ENCODE results near the gene SIK3. TPM values are rescaled to one million over a fixed set of nuclear protein-coding genes. Genes with fewer than 3 reads are reported as not detected.
A peak's percentile ranks its signal among the peaks of the same experiment; 100 is the strongest.

The SIK3 gene
- total RNA-seq, 1 donor = 107 TPM

- no peak for DNase-seq (ENCODE audit: low read depth in 2 of 3, low spot score in 2 of 3)
Observed at GRCh38 chr11:117016747-117017146, 81.5 kb downstream of the SIK3 start.

GRCh38 chr11:117016246-117016645, 82.0 kb downstream of the SIK3 start:
- no peak for DNase-seq (ENCODE audit: low read depth in 2 of 3, low spot score in 2 of 3)

- no peak for DNase-seq (ENCODE audit: low read depth in 2 of 3, low spot score in 2 of 3)
Observed at GRCh38 chr11:117011541-117011898, 86.7 kb downstream of the SIK3 start.

GRCh38 chr11:117010808-117011540, 87.3 kb downstream of the SIK3 start:
- DNase-seq (ENCODE audit: low read depth in 2 of 3, low spot score in 2 of 3) = no peak

- DNase-seq (ENCODE audit: low read depth in 2 of 3, low spot score in 2 of 3) = no peak
Observed at GRCh38 chr11:117009905-117010605, 88.2 kb downstream of the SIK3 start.

GRCh38 chr11:117005758-117006157, 92.5 kb downstream of the SIK3 start:
- DNase-seq (ENCODE audit: low read depth in 2 of 3, low spot score in 2 of 3) = no peak

- DNase-seq (ENCODE audit: low read depth in 2 of 3, low spot score in 2 of 3) = peak in 2 of 3 donors; percentile 48 to 89
Observed at GRCh38 chr11:117002639-117003299, 95.5 kb downstream of the SIK3 start.

GRCh38 chr11:117000014-117000737, 98.1 kb downstream of the SIK3 start:
- peak in 1 of 3 donors; percentile 56 for DNase-seq (ENCODE audit: low read depth in 2 of 3, low spot score in 2 of 3)

- no peak for DNase-seq (ENCODE audit: low read depth in 2 of 3, low spot score in 2 of 3)
Observed at GRCh38 chr11:116997071-116997470, 101.2 kb downstream of the SIK3 start.

GRCh38 chr11:116994195-116994594, 104.0 kb downstream of the SIK3 start:
- DNase-seq (ENCODE audit: low read depth in 2 of 3, low spot score in 2 of 3) = no peak

- DNase-seq (ENCODE audit: low read depth in 2 of 3, low spot score in 2 of 3) = peak; percentile 36 to 80 (median 63)
Observed at GRCh38 chr11:116993599-116993998, 104.6 kb downstream of the SIK3 start.

GRCh38 chr11:116991491-116991890, 106.7 kb downstream of the SIK3 start:
- DNase-seq (ENCODE audit: low read depth in 2 of 3, low spot score in 2 of 3) = no peak

- DNase-seq (ENCODE audit: low read depth in 2 of 3, low spot score in 2 of 3) = no peak
Observed at GRCh38 chr11:116990811-116991210, 107.4 kb downstream of the SIK3 start.

GRCh38 chr11:116990061-116990473, 108.2 kb downstream of the SIK3 start:
- no peak for DNase-seq (ENCODE audit: low read depth in 2 of 3, low spot score in 2 of 3)

- DNase-seq (ENCODE audit: low read depth in 2 of 3, low spot score in 2 of 3) = no peak
Observed at GRCh38 chr11:116989184-116989583, 109.0 kb downstream of the SIK3 start.

GRCh38 chr11:116986521-116987105, 111.6 kb downstream of the SIK3 start:
- DNase-seq (ENCODE audit: low read depth in 2 of 3, low spot score in 2 of 3) = no peak

- DNase-seq (ENCODE audit: low read depth in 2 of 3, low spot score in 2 of 3) = peak in 2 of 3 donors; percentile 41 to 51
Observed at GRCh38 chr11:116984589-116984988, 113.6 kb downstream of the SIK3 start.

- no peak for DNase-seq (ENCODE audit: low read depth in 2 of 3, low spot score in 2 of 3)
Observed at GRCh38 chr11:116984186-116984585, 114.0 kb downstream of the SIK3 start.

- peak in 1 of 3 donors; percentile 74 for DNase-seq (ENCODE audit: low read depth in 2 of 3, low spot score in 2 of 3)
Observed at GRCh38 chr11:116981266-116981885, 116.9 kb downstream of the SIK3 start.

GRCh38 chr11:116980136-116980793, 118.0 kb downstream of the SIK3 start:
- DNase-seq (ENCODE audit: low read depth in 2 of 3, low spot score in 2 of 3) = peak in 2 of 3 donors; percentile 76 to 87
